RWPE2 (cell line): ENCODE results near the gene VASH2.
A peak's percentile ranks its signal among the peaks of the same experiment; 100 is the strongest.

Experiments used
- ATAC-seq: fragments of 200-7000 bp; cut with Tn5 transposase; 3 replicates; pipeline ENCODE4 v1.9.1; 2021; ENCODE audit warnings: low read depth
- DNase-seq: peaks from one replicate; pipeline ENCODE4 v3.0.0-alpha.2; 2020; ENCODE audit warnings: low spot score
- H3K27ac ChIP-seq: fragments of 450-650 bp; 2 replicates; pipeline ENCODE4 v1.5.1; 2017; ENCODE audit warnings: mild to moderate bottlenecking; ENCODE audit not compliant: poor library complexity, severe bottlenecking
- H3K27me3 ChIP-seq: fragments of 250-450 bp; sonication (Bioruptor Pico); 2 replicates; pipeline ENCODE4 v1.5.1; 2021; ENCODE audit warnings: mild to moderate bottlenecking, moderate library complexity; ENCODE audit not compliant: insufficient read depth, poor library complexity, severe bottlenecking
- H3K36me3 ChIP-seq: fragments of 250-450 bp; sonication (Bioruptor Pico); 2 replicates; pipeline ENCODE4 v1.5.1; 2020; ENCODE audit warnings: low read depth, mild to moderate bottlenecking, moderate library complexity
- H3K4me1 ChIP-seq: fragments of 250-450 bp; sonication (Bioruptor Pico); 2 replicates; pipeline ENCODE4 v1.5.1; 2021; ENCODE audit warnings: mild to moderate bottlenecking, moderate library complexity; ENCODE audit not compliant: insufficient read depth, poor library complexity, severe bottlenecking
- H3K4me3 ChIP-seq: fragments of 250-450 bp; sonication (Bioruptor Pico); 2 replicates; pipeline ENCODE4 v1.5.1; 2021; ENCODE audit warnings: mild to moderate bottlenecking, moderate library complexity; ENCODE audit not compliant: severe bottlenecking
- H3K9me3 ChIP-seq: fragments of 250-450 bp; sonication (Bioruptor Pico); 2 replicates; pipeline ENCODE4 v1.5.1; 2021; ENCODE audit warnings: mild to moderate bottlenecking, moderate library complexity; ENCODE audit not compliant: severe bottlenecking
- CTCF ChIP-seq: fragments of 450-650 bp; IDR thresholded peaks from one replicate; pipeline ENCODE4 v1.5.1; 2017; ENCODE audit warnings: mild to moderate bottlenecking, moderate library complexity; ENCODE audit not compliant: poor library complexity, severe bottlenecking

The VASH2 gene

DNA sequence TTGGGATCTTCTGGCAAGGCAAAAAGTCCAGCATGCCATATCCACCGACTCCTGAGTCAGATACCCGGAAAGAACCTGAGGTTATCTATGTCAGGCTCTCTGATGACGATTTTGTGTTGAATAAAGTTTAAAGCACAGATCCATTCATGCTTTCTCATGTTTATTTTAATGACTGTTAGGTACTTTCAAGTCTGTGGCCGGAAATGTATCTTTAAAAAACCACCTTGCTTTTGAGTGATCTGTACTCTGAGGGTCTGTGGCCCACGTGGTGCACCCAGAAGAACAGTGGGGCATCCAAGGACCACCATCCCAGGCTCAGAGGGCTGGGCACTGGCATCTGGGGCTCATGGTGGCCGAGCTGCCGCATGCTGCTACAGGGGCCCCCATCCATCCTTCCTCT lies 30.1 kb upstream of the VASH2 start:
- TF ChIP-seq CTCF = no peak
- ATAC-seq (no peak), DNase-seq (no peak)
- Histone ChIP-seq H3K27me3 (no peaks in the 10 kb centered on the region), H3K36me3 (no peaks in the 10 kb centered on the region), H3K4me3 (no peak overlapping the region), H3K9me3 (no peaks in the 10 kb centered on the region), H3K4me1 (no peaks in the 10 kb centered on the region), H3K27ac (no peak overlapping the region)

DNA sequence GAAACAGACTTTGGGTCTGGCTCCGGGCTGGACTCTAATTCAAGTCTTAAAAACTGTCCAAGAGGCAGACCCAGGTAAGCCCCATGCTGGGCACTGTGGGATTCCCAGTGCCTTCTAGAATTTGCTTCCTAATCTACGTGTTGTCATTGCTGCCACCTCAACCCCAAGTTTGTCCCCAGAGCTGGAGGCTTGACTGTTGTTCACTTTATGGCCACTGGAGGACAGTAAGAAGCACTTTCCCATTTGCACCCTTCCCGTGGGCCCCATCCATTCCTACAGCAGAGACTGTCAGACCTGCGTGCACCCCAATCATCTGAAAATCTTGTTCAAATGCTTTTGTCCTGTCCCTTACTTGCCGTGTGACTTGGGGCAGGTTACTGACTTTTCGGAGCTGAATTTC lies 29.4 kb upstream of the VASH2 start:
- ATAC-seq = no peak
- Histone ChIP-seq H3K4me3 (no peak overlapping the region), H3K36me3 (no peaks in the 10 kb centered on the region), H3K27ac (no peak overlapping the region), H3K9me3 (no peaks in the 10 kb centered on the region), H3K4me1 (no peaks in the 10 kb centered on the region), H3K27me3 (no peaks in the 10 kb centered on the region)
- TF ChIP-seq CTCF = no peak
- no peak for DNase-seq

- no peaks in the 10 kb centered on the region for H3K27me3 ChIP-seq
- H3K9me3 ChIP-seq = no peaks in the 10 kb centered on the region
- DNase-seq = no peak
- H3K4me3 ChIP-seq = no peak overlapping the region
- TF ChIP-seq CTCF = no peak
- H3K27ac ChIP-seq = no peak overlapping the region
- ATAC-seq = no peak
- no peaks in the 10 kb centered on the region for H3K36me3 ChIP-seq
- no peaks in the 10 kb centered on the region for H3K4me1 ChIP-seq
Observed at GRCh38 chr1:212922016-212922415, 28.3 kb upstream of the VASH2 start.

DNA sequence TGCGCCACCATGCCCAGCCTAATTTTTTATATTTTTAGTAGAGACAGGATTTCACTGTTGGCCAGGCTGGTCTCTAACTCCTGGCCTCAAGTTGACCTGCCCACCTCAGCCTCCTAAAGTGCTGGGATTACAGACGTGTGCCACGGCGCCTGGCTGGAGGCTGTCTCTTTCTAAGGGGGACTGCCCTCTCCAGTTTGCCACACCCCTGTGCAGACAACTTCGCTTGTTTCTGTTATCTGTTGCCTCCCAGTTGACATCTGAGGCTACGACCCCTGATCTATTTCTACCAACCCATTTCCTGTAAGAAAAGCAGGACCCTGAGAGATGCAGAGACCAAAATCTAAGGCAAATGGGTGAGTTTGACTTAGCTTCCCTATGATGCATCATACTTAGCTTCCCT lies 24.0 kb upstream of the VASH2 start:
- TF ChIP-seq CTCF = no peak
- no peak for DNase-seq
- H3K27ac ChIP-seq = no peak overlapping the region

GRCh38 chr1:212928323-212929291 lies 21.7 kb upstream of the VASH2 start:
- Histone ChIP-seq H3K4me1 (no peaks in the 10 kb centered on the region), H3K36me3 (no peaks in the 10 kb centered on the region), H3K9me3 (no peaks in the 10 kb centered on the region), H3K27me3 (no peaks in the 10 kb centered on the region), H3K4me3 (no peak overlapping the region), H3K27ac (no peak overlapping the region)
- TF ChIP-seq CTCF = no peak
- ATAC-seq (peak; percentile 35; the same call in 1 of the 3 replicates), DNase-seq (no peak)

More for the DNA sequence above, 24.0 kb upstream of the VASH2 start:
- H3K4me3 ChIP-seq = no peak overlapping the region
- H3K4me1 ChIP-seq = no peaks in the 10 kb centered on the region
- H3K9me3 ChIP-seq = no peaks in the 10 kb centered on the region
- no peaks in the 10 kb centered on the region for H3K27me3 ChIP-seq
- no peaks in the 10 kb centered on the region for H3K36me3 ChIP-seq
- no peak for ATAC-seq
